Liver (tissue), 3 donors: ENCODE results near the gene RAD51B.

Source experiments
- CTCF ChIP-seq: fragments of 150-350 bp; IDR thresholded peaks from 2 replicates; pipeline ENCODE4 v1.5.1; 2017; ENCODE audit warnings: improper control_type of control experiment, low read depth, low read length; ENCODE audit not compliant: missing input control
- EGR1 ChIP-seq, 2 donors: IDR thresholded peaks; 2 replicates each; pipeline ENCODE4 v1.6.1; 2016 to 2018; ENCODE audit warnings: antibody characterized with exemption in 2 of 2, low read depth in 2 of 2
- GABPA ChIP-seq, 2 donors: IDR thresholded peaks in 1 of 2; conservative IDR thresholded peaks in 1 of 2; 2 replicates each; pipeline ENCODE4 v1.6.1; 2016; ENCODE audit warnings: antibody characterized with exemption in 2 of 2, mild to moderate bottlenecking in 1 of 2, moderate library complexity in 1 of 2
- JUND ChIP-seq, 2 donors: IDR thresholded peaks; 2 replicates each; pipeline ENCODE4 v1.6.1; 2016; ENCODE audit warnings: antibody characterized with exemption in 2 of 2
- RAD21 ChIP-seq, 2 donors: IDR thresholded peaks; 2 replicates each; pipeline ENCODE4 v1.6.1; 2016; ENCODE audit warnings: antibody characterized with exemption in 2 of 2, mild to moderate bottlenecking in 2 of 2
- REST ChIP-seq: IDR thresholded peaks from 2 replicates; pipeline ENCODE4 v1.6.1; 2016; ENCODE audit warnings: antibody characterized with exemption, mild to moderate bottlenecking
- TAF1 ChIP-seq: conservative IDR thresholded peaks from 2 replicates; pipeline ENCODE4 v1.6.1; 2016; ENCODE audit warnings: antibody characterized with exemption, mild to moderate bottlenecking
- YY1 ChIP-seq: IDR thresholded peaks from 2 replicates; pipeline ENCODE4 v1.6.1; 2016; ENCODE audit warnings: antibody characterized with exemption, mild to moderate bottlenecking
- TF ChIP-seq, protein P1 (sequence below): IDR thresholded peaks from 2 replicates; pipeline ENCODE4 v1.6.1; 2016; ENCODE audit warnings: antibody characterized with exemption
- TF ChIP-seq, protein P2 (sequence below): IDR thresholded peaks from 2 replicates; pipeline ENCODE4 v1.6.1; 2016; ENCODE audit warnings: antibody characterized with exemption
- donor health status: healthy.
- donor health status: healthy.

GRCh38 chr14:68268197-68268596 is 448.6 kb downstream of the RAD51B start:
- TF ChIP-seq CTCF (no peak), GABPA (IDR thresholded peaks at IDR 0.05 in 1 of 2, conservative IDR thresholded peaks at IDR 0.05 in 1 of 2) (no peak), REST (no peak), YY1 (no peak), EGR1 (IDR thresholded peaks at IDR 0.05; ENCODE audit: low read depth in 2 of 2) (no peak), JUND (IDR thresholded peaks at IDR 0.05) (no peak), RAD21 (IDR thresholded peaks at IDR 0.05) (no peak), TAF1 (no peak)
- TF ChIP-seq, protein P1, sequence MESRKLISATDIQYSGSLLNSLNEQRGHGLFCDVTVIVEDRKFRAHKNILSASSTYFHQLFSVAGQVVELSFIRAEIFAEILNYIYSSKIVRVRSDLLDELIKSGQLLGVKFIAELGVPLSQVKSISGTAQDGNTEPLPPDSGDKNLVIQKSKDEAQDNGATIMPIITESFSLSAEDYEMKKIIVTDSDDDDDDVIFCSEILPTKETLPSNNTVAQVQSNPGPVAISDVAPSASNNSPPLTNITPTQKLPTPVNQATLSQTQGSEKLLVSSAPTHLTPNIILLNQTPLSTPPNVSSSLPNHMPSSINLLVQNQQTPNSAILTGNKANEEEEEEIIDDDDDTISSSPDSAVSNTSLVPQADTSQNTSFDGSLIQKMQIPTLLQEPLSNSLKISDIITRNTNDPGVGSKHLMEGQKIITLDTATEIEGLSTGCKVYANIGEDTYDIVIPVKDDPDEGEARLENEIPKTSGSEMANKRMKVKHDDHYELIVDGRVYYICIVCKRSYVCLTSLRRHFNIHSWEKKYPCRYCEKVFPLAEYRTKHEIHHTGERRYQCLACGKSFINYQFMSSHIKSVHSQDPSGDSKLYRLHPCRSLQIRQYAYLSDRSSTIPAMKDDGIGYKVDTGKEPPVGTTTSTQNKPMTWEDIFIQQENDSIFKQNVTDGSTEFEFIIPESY: no peak
- TF ChIP-seq, protein P2, sequence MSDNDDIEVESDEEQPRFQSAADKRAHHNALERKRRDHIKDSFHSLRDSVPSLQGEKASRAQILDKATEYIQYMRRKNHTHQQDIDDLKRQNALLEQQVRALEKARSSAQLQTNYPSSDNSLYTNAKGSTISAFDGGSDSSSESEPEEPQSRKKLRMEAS: no peak
